Peyer's patch (tissue), 4 donors: ENCODE measurements around the gene PKP3. TPM values are rescaled to one million over a fixed set of nuclear protein-coding genes. Genes with fewer than 3 reads are reported as not detected.
"Not testable (repeated sequence)": the region's sequence is repeated elsewhere in the genome, so short reads cannot be mapped to it uniquely, and the experiment has no call there.

Source experiments
- DNase-seq, 3 donors: peaks; one replicate each; pipeline ENCODE4 v3.0.0-alpha.2; 2017 to 2019
- H3K27ac ChIP-seq, 4 donors: fragments of 200-600 bp; sonication (generic); one replicate each; pipeline ENCODE4 v1.5.1; 2016 to 2019
- H3K27me3 ChIP-seq, 2 donors: fragments of 200-600 bp; sonication (generic); one replicate each; pipeline ENCODE4 v1.5.1; 2019
- H3K36me3 ChIP-seq, 3 donors: fragments of 200-600 bp; sonication (generic); one replicate each; pipeline ENCODE4 v1.5.1; 2016 to 2019
- H3K4me1 ChIP-seq, 4 donors: fragments of 200-600 bp; sonication (generic); one replicate each; pipeline ENCODE4 v1.5.1; 2016 to 2019
- H3K4me3 ChIP-seq, 4 donors: fragments of 200-600 bp; sonication (generic); 1 replicate in 3 of 4; 2 replicates in 1 of 4; pipeline ENCODE4 v1.5.1; 2016 to 2019; ENCODE audit warnings: mild to moderate bottlenecking in 1 of 4
- H3K9me3 ChIP-seq, 4 donors: fragments of 200-600 bp; sonication (generic); one replicate each; pipeline ENCODE4 v1.5.1; 2016 to 2019; ENCODE audit warnings: mild to moderate bottlenecking in 1 of 4
- POLR2A ChIP-seq, 2 donors: fragments of 450-650 bp; IDR thresholded peaks; one replicate each; pipeline ENCODE4 v1.5.1; 2017; ENCODE audit warnings: antibody characterized with exemption in 2 of 2, mild to moderate bottlenecking in 2 of 2, moderate library complexity in 2 of 2
- total RNA-seq, 4 donors: library from RNA; depleted of rRNA; stranded (reverse); fragments of >200 nt; gene quantifications; one replicate each; pipeline ENCODE4 v1.1.0, GENCODE V29; 2016
- TF ChIP-seq, protein P1 (sequence below), 6 experiments: fragments of 450-650 bp in 4 of 6; fragments of 200-600 bp in 2 of 6; sonication (generic) in 1 of 6; IDR thresholded peaks; one replicate each; pipeline ENCODE4 v1.5.1; 2017 to 2019; ENCODE audit warnings: antibody characterized with exemption in 6 of 6, mild to moderate bottlenecking in 3 of 6, moderate library complexity in 1 of 6

Gene PKP3
- total RNA-seq, 4 donors from 2014 or later: 95.7 to 254 (median 202) TPM

- no peak for TF ChIP-seq POLR2A (IDR thresholded peaks at IDR 0.05)
- TF ChIP-seq, protein P1, sequence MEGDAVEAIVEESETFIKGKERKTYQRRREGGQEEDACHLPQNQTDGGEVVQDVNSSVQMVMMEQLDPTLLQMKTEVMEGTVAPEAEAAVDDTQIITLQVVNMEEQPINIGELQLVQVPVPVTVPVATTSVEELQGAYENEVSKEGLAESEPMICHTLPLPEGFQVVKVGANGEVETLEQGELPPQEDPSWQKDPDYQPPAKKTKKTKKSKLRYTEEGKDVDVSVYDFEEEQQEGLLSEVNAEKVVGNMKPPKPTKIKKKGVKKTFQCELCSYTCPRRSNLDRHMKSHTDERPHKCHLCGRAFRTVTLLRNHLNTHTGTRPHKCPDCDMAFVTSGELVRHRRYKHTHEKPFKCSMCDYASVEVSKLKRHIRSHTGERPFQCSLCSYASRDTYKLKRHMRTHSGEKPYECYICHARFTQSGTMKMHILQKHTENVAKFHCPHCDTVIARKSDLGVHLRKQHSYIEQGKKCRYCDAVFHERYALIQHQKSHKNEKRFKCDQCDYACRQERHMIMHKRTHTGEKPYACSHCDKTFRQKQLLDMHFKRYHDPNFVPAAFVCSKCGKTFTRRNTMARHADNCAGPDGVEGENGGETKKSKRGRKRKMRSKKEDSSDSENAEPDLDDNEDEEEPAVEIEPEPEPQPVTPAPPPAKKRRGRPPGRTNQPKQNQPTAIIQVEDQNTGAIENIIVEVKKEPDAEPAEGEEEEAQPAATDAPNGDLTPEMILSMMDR (IDR thresholded peaks at IDR 0.05): no peak
- Histone ChIP-seq H3K9me3 (no peaks in the 10 kb centered on the region), H3K4me1 (peaks cover 1 to 21% (median 14%) of the 10 kb centered on the region in 4 donors), H3K27me3 (no peaks in the 10 kb centered on the region), H3K4me3 (no peak overlapping the region), H3K27ac (no peak overlapping the region), H3K36me3 (peaks cover 0 to 12% (median 0%) of the 10 kb centered on the region in 3 donors)
- peak in 1 of 3 donors; percentile 46 for DNase-seq
Observed at GRCh38 chr11:420054-420910, 26.3 kb downstream of the PKP3 start.

DNA sequence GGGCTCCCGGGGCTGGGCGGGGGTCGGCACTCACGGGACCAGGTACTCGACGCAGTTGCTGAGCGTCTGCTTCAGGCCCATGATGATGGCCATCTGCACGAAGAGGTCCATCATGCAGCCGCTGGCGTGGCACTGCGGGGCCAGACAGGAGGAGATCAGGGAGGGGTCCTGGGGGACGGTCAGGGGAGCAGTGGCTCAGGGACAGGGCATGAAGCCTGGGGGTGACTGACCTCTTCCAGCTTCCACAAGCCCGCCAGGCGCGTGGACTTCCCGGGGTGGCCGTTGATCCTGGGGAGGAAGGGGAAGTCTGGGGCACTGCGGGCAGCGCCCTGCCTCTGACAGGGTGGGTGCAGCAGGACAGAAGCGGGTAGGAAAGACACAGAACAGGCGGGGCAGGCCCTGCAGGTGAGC, 26.9 kb downstream of the PKP3 start:
- H3K27me3 ChIP-seq: no peaks in the 10 kb centered on the region
- peaks cover 0 to 12% (median 0%) of the 10 kb centered on the region in 3 donors for H3K36me3 ChIP-seq

GRCh38 chr11:422249-422656, 28.2 kb downstream of the PKP3 start:
- Histone ChIP-seq H3K27ac (no peak overlapping the region), H3K27me3 (no peaks in the 10 kb centered on the region), H3K4me3 (no peak overlapping the region), H3K36me3 (peaks cover 0 to 12% (median 0%) of the 10 kb centered on the region in 3 donors), H3K9me3 (no peaks in the 10 kb centered on the region), H3K4me1 (peaks cover 0 to 5% (median 2%) of the 10 kb centered on the region in 4 donors)
- TF ChIP-seq POLR2A (IDR thresholded peaks at IDR 0.05): no peak
- TF ChIP-seq, protein P1 (IDR thresholded peaks at IDR 0.05): no peak
- no peak for DNase-seq

More for the DNA sequence above, 26.9 kb downstream of the PKP3 start:
- no peak overlapping the region for H3K4me3 ChIP-seq
- peaks cover 0 to 16% (median 8%) of the 10 kb centered on the region in 4 donors for H3K4me1 ChIP-seq
- no peak for TF ChIP-seq POLR2A (IDR thresholded peaks at IDR 0.05)
- TF ChIP-seq, protein P1 (IDR thresholded peaks at IDR 0.05): no peak
- DNase-seq: peak in 1 of 3 donors; percentile 46
- H3K9me3 ChIP-seq: no peaks in the 10 kb centered on the region
- no peak overlapping the region for H3K27ac ChIP-seq

- Histone ChIP-seq H3K27ac (no peak overlapping the region), H3K27me3 (no peaks in the 10 kb centered on the region), H3K36me3 (peaks cover 0 to 20% (median 0%) of the 10 kb centered on the region in 3 donors), H3K9me3 (no peaks in the 10 kb centered on the region), H3K4me1 (no peaks in the 10 kb centered on the region), H3K4me3 (no peak overlapping the region)
- DNase-seq: no peak
- TF ChIP-seq, protein P1 (IDR thresholded peaks at IDR 0.05): no peak
- TF ChIP-seq POLR2A (IDR thresholded peaks at IDR 0.05): no peak
Observed at GRCh38 chr11:424232-424631, 30.2 kb downstream of the PKP3 start.

DNA sequence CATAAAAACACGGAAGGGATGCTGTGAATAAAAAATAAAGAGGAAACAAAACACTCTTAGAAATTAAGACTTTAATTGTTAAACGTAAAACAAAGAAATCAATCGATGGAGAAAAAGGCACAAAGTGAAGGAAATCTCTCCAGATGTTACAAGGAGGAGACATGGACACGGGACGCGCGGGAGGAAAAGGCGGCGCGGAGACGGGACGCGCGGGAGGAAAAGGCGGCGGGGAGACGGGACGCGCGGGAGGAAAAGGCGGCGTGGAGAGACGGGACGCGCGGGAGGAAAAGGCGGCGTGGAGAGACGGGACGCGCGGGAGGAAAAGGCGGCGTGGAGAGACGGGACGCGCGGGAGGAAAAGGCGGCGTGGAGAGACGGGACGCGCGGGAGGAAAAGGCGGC, 30.8 kb downstream of the PKP3 start:
- not testable (repeated sequence) for H3K4me3 ChIP-seq, DNase-seq, H3K9me3 ChIP-seq, H3K27ac ChIP-seq, H3K4me1 ChIP-seq, H3K27me3 ChIP-seq
- peaks cover 0 to 20% (median 0%) of the 10 kb centered on the region in 3 donors for H3K36me3 ChIP-seq

DNA sequence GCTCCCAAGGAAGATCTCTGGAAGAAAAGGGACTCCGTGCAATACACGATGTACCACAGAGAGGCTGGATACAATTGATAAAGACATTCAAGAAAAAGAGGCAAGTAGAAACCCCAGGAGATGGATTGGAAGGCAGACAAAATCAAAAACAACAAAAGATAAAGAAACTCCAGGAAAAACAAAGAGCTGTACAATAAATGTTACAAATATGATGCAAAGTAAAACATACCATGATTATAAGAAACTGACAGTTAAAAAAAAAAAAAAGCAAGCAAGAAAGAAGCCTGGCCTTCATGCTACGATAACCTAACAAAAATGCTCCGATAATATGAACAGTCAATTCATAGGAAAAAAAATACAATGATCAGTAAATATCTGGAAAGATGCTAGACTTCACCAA, 31.3 kb downstream of the PKP3 start:
- Histone ChIP-seq H3K36me3 (peaks cover 0 to 16% (median 0%) of the 10 kb centered on the region in 3 donors), H3K27me3 (no peaks in the 10 kb centered on the region), H3K4me3 (no peak overlapping the region), H3K4me1 (no peaks in the 10 kb centered on the region), H3K9me3 (no peaks in the 10 kb centered on the region), H3K27ac (no peak overlapping the region)
- TF ChIP-seq, protein P1 (IDR thresholded peaks at IDR 0.05): no peak
- no peak for TF ChIP-seq POLR2A (IDR thresholded peaks at IDR 0.05)
- no peak for DNase-seq
